Caki2 (cell line): ENCODE data around the gene RAB31. TPM values are rescaled to one million over a fixed set of nuclear protein-coding genes. Genes with fewer than 3 reads are reported as not detected.
"Not testable (repeated sequence)": the region's sequence is repeated elsewhere in the genome, so short reads cannot be mapped to it uniquely, and the experiment has no call there.

Experiments used
- DNase-seq: peaks from one replicate; pipeline ENCODE4 v3.0.0-alpha.2; 2015; ENCODE audit warnings: low read depth
- in situ Hi-C: cut with HindIII; loops from 2 replicates; pipeline ENCODE4 v1.10.0; 2016; ENCODE audit warnings: low sequenced_read_pairs, low pct_unique_long_range_greater_than_20kb, mixed read lengths
- total RNA-seq: library from RNA; depleted of rRNA; stranded (reverse); fragments of >200 nt; shearing (Covaris generic); gene quantifications from 2 replicates; pipeline ENCODE4 v1.2.3, GENCODE V29; 2014; ENCODE audit warnings: low replicate concordance

The RAB31 gene
- total RNA-seq, 1 experiment from 2014 or later = 18.3 TPM

GRCh38 chr18:9768071-9768691, 60.1 kb downstream of the RAB31 start:
- in situ Hi-C loops, DNase-seq: not testable (repeated sequence)

- in situ Hi-C loops = not testable (repeated sequence)
Measured at GRCh38 chr18:9770111-9770510, 62.0 kb downstream of the RAB31 start.

GRCh38 chr18:9771261-9771976, 63.3 kb downstream of the RAB31 start:
- in situ Hi-C loops = no loop called here
- peak; percentile 53 for DNase-seq

More at GRCh38 chr18:9770111-9770510, 62.0 kb downstream of the RAB31 start:
- not testable (repeated sequence) for DNase-seq

- DNase-seq = no peak
- in situ Hi-C loops = no loop called here
Measured at GRCh38 chr18:9771977-9772660, 64.0 kb downstream of the RAB31 start.

GRCh38 chr18:9772847-9773677, 65.0 kb downstream of the RAB31 start:
- in situ Hi-C loops = no loop called here
- DNase-seq = no peak

- in situ Hi-C loops = no loop called here
- DNase-seq = no peak
Measured at GRCh38 chr18:9774150-9774549, 66.0 kb downstream of the RAB31 start.

GRCh38 chr18:9775178-9775577, 67.1 kb downstream of the RAB31 start:
- in situ Hi-C loops = no loop called here
- no peak for DNase-seq

GRCh38 chr18:9779630-9780029, 71.5 kb downstream of the RAB31 start:
- peak; percentile 23 for DNase-seq
- in situ Hi-C loops = no loop called here

GRCh38 chr18:9782073-9782857, 74.2 kb downstream of the RAB31 start:
- in situ Hi-C loops = no loop called here
- DNase-seq = peak; percentile 52

GRCh38 chr18:9786631-9787030, 78.5 kb downstream of the RAB31 start:
- in situ Hi-C loops = no loop called here
- DNase-seq = no peak

GRCh38 chr18:9787036-9787435, 78.9 kb downstream of the RAB31 start:
- no peak for DNase-seq
- in situ Hi-C loops = no loop called here

- in situ Hi-C loops = no loop called here
- DNase-seq = no peak
Measured at GRCh38 chr18:9787712-9788111, 79.6 kb downstream of the RAB31 start.

GRCh38 chr18:9788140-9788539, 80.0 kb downstream of the RAB31 start:
- in situ Hi-C loops = no loop called here
- no peak for DNase-seq

- DNase-seq = no peak
- in situ Hi-C loops = no loop called here
Measured at GRCh38 chr18:9788860-9789259, 80.8 kb downstream of the RAB31 start.

GRCh38 chr18:9790261-9790660, 82.2 kb downstream of the RAB31 start:
- DNase-seq = no peak
- in situ Hi-C loops = no loop called here

GRCh38 chr18:9791991-9792390, 83.9 kb downstream of the RAB31 start:
- in situ Hi-C loops = no loop called here
- no peak for DNase-seq

GRCh38 chr18:9792565-9793245, 84.6 kb downstream of the RAB31 start:
- in situ Hi-C loops = no loop called here
- DNase-seq = no peak
